SHP77 (cell line): ENCODE data around the gene GABBR1.
A peak's percentile ranks its signal among the peaks of the same experiment; 100 is the strongest.

Source experiments
- DNase-seq, 2 experiments: peaks; one replicate each; lab custom pipeline; 2025; lab: John Stamatoyannopoulos, UW

Gene GABBR1

GRCh38 chr6:29527126-29527525 is 105.9 kb downstream of the GABBR1 start:
- DNase-seq: no peak

DNA sequence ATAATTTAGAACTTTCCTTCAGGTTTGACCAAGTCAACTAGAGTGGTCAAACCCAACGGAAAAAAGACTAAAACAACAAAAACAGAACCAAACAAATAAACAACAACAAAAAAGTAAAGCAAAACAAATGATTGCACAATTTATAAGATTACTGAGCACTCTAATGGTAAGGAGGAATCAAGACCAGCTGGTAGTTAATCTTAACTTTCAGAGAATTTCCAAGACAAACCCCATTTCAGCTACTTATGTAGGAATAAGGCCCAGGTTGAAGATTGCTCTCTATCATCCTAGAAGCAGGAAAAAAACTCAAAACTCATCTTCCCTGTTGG is 107.7 kb downstream of the GABBR1 start:
- DNase-seq: no peak

GRCh38 chr6:29524444-29525310 is 108.3 kb downstream of the GABBR1 start:
- no peak for DNase-seq

- no peak for DNase-seq
Measured at GRCh38 chr6:29524044-29524443, 108.9 kb downstream of the GABBR1 start.

- DNase-seq: no peak
Measured at GRCh38 chr6:29522227-29522626, 110.8 kb downstream of the GABBR1 start.

- no peak for DNase-seq
Measured at GRCh38 chr6:29521006-29521680, 111.8 kb downstream of the GABBR1 start.

DNA sequence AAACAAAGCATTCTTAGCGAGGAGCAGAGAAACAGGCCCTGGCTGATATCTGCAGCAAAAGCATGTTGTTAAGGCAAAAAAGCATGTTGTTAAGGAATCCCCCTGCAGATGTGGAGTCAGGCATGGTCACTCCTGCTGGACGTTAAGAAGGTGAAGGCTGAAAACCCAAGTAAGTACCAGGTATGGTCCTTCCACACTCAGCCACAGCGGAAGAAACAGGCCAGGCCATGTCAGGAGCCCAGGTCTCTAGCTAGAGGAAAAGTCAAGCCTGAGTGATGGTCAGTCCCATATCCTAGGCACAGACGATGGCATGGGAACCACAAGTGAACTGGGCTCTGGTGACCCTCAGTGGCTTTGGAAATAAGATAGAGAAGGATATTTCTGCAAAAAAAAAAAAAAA is 112.8 kb downstream of the GABBR1 start:
- DNase-seq: no peak

DNA sequence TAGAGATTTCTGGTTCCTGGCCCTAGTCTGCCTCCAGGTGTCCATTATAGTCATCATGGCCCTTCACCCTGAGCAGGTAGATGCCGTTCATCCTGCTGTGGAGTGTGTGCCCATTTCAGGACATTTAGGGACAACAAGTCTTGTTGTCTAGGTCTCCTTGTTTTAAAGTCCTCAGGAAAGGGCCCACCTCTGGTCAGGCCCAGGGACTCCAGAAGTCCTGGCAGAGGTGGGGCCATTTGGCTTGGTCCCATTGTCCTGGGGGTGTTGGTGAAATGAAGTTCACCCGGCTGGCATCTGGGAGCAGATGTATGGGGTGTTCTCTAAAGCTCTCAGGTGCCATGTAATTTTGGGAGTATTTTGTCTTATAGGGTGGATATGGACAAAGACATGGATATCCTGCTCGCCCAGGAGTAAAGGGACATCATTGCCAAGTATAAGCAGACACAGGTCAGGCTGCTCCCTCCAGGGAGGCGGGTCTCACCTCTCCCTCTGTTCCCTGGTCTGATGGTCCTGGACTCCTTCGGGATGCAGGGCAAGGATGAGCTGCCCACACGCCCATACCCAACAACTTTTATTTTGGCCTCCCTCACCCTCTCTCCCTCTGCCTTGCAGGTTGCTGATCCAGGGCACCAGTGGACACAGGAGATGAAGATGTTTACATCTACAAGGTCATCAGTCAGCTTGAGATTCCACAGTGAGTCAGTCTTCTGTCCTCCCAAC is 113.5 kb downstream of the GABBR1 start:
- no peak for DNase-seq

- no peak for DNase-seq
Measured at GRCh38 chr6:29517728-29518440, 115.1 kb downstream of the GABBR1 start.

- DNase-seq: no peak
Measured at GRCh38 chr6:29517245-29517644, 115.7 kb downstream of the GABBR1 start.

DNA sequence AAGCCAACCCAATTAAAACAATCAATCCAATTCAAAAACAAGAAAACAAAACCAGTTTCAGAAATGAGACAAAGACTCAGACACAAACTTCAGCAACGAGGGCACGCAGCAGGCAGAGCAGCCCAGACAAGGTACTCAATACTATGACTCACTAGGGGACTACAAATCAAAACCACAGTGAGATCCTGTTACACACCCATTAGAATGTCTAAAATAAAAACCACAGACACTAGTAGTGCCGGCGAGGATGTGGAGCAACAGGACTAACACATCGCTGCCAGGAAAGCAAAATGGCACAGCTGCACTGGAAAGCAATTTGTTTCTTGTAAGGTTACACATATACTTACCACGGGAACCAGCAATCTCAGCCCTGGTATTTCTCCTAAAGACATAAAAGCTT is 116.9 kb downstream of the GABBR1 start:
- peak; percentile 2 to 12 for DNase-seq

- DNase-seq: no peak
Measured at GRCh38 chr6:29510746-29511300, 122.2 kb downstream of the GABBR1 start.

DNA sequence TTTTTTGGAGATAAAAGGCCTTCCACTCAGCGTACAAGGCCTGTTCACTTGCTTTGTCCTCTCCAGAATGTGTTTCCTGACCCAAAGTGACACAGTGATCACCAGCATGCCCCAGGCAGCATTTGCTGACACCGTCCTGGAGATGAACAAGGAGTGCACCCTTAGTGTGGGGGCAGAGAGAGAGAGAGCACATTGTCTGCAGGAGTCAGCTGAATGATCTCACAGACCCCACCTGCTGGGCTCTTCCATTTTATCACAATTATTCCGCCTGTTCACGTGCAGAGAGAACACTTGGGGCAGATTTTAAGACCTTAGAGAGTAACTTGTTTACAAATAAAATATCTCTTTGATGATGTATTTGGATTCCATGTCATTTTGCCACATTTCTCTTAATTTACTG is 122.8 kb downstream of the GABBR1 start:
- DNase-seq: peak in 1 of 2 experiments; percentile 1
